Measurements from ENCODE around the gene AQP1. TPM values are rescaled to one million over a fixed set of nuclear protein-coding genes. Genes with fewer than 3 reads are reported as not detected.

Gene AQP1
- polyA plus RNA-seq, 4 donors = 39.4 to 221 (median 159) TPM

DNA sequence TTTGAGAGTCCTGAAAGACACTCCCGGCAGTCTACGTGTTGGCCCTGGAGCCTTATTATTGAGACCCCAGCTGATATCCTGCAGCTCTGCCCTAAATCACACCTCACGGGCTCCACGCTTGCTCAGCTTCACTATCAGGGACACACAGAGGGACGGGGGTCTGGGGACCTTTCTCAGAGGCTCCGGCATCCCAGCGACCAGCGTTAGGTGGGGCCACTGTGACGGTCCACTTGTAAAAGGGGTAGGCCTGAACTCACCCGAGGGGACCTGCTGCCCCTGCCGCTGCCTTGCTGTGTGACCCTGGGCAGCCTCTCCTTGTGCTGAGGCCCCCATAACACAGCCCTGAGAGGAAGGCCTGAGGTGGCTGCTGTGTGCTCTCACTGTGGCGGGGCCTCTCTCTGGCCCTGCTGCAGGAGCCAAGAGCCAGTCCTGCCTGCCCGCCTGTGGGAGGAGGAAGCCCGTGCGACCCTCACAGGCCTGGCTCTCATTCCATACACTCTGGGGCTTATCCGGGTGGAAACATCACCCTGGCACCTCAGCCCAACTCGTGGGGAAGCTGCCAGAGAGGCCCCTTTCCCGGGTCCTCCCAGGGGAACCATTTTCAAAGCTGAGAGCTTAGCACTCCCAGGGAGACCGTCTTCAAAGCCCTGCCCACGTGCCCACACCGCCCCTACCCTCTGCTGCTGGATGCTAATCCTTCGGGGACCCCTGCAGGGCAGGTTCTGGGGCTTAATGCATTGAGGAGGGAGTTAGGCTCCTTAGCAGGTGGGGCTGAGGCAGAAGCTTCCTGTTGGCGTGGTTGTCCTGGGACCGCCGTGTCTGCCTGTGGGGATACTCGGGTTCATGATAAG is 21.7 kb downstream of the AQP1 start:
- DNase-seq (ENCODE audit: low read depth in 4 of 4, low spot score in 3 of 4) = no peak

DNA sequence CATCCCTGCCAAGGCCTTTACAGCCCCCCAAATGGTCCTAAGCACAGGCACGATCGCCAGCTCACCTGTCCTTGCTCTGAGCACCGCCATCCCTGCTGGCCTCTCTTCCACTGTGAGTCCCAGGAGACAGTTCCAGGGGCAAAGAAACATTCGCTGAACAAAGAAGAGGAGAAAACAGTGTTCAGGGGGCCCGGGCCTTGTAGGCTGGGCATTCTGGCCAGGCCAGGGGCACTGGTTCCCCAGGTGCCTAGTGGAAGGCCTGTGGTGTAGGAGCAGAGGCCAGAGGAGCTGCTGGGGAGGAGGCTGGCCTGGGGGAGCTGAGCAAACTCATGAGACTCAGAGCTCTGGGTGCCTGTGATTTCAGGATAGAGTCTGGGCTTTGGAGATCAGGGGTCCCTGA is 22.6 kb downstream of the AQP1 start:
- no peak for DNase-seq (ENCODE audit: low read depth in 4 of 4, low spot score in 3 of 4)

DNA sequence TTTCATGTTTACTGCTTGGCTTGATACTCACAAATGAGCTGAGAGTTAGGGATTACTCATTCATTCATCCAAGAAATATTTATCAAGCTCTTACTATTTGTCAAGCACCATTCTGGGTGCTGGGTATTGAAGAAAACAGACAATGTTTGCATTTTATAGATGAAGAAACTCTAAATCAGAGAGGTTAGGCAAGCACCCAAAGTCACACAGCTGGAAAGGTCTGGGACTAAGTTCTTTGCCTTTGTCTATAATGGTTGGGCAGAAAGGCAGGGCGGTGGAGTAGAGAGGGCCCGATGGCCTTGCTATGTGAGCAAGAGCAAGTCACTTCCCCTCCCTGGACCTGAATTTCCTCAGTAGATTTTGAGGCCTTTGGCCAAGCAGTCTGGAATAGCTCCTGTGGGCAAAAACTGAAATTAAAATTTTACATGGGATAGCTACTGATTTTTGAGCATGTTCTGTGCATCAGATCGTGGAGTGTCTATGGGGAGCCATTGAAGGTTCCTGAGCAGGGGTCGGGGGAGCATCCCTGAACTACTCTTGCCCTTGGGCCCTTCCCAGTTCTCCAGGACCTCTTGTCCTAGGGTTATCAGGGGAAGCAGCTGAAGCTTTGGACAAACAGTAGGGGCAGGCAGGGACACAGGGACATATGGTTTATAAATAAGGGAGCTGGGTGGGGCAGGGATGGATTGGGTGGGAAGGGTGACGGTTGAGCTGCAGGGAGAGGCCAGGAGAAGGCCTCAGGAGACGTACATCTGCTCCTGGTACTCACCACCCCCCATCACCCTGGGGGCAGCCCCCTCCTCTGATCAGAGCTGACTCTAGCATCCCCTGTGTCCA is 23.3 kb downstream of the AQP1 start:
- no peak for DNase-seq (ENCODE audit: low read depth in 4 of 4, low spot score in 3 of 4)

- DNase-seq (ENCODE audit: low read depth in 4 of 4, low spot score in 3 of 4) = no peak
Observed at GRCh38 chr7:30935569-30935877, 23.9 kb downstream of the AQP1 start.

- DNase-seq (ENCODE audit: low read depth in 4 of 4, low spot score in 3 of 4) = no peak
Observed at GRCh38 chr7:30936650-30937245, 25.1 kb downstream of the AQP1 start.

DNA sequence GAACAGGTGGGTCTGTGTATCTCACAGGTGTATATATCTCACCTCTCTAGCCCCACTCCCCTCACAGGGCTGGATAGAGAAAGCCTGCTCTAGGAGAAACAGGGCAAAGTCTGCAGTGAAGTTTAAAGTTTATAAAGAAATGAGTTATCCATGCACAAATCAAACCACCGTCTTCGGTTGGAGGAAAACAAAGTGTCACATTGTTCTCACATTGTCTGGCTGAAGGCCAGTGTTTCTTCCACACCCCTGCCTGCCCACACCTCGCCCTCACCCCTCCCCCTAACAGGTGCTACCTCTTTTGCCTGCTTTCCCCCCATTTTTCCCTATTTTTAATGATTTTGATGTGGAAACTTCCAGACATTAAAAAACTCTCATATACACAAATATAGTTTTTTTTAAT is 25.8 kb downstream of the AQP1 start:
- DNase-seq (ENCODE audit: low read depth in 4 of 4, low spot score in 3 of 4) = no peak

DNA sequence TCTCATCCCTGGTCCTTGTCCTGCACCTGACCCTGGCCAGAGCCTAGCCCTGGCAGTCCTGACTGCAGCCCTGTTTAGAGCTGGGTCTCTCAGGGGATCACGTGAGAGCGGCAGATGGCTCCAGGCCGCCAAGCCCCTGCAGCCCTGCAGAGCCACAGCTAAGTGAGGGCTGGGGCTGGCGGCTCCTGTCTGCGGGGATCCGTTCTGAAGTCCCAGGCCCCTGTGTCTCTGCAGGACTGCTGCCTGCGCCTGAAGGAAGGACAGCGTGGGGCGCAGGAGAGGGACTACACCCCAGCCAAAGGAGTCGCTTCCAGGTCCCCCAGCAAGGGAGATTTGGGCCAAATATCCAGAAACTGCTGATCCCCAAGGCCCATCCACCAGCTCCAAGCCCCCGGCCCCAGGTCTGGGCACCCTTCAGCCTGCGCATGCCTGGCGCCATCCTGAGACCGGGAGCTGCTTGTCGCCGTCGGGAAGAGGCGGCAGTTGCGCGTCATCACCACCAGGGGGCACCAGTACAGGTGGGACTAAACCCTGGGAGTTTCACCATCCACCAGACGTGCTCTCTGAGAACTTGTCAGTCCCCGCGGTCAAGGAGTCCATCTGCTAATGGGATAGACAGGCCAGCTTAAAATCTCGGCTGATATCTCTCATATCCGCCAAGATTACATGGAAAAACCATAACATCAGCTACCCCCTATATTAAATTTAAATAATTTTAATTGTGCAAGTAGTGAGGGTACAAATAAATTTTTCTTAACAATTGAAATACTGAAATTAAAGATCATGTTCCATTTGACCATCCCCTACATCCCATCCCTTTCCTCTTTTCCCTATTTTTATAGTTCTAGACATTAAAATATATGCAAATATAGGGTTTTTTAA is 27.0 kb downstream of the AQP1 start:
- DNase-seq (ENCODE audit: low read depth in 4 of 4, low spot score in 3 of 4) = peak; percentile 41 to 59 (median 54)

- DNase-seq (ENCODE audit: low read depth in 4 of 4, low spot score in 3 of 4) = no peak
Observed at GRCh38 chr7:30941582-30942323, 30.1 kb downstream of the AQP1 start.

DNA sequence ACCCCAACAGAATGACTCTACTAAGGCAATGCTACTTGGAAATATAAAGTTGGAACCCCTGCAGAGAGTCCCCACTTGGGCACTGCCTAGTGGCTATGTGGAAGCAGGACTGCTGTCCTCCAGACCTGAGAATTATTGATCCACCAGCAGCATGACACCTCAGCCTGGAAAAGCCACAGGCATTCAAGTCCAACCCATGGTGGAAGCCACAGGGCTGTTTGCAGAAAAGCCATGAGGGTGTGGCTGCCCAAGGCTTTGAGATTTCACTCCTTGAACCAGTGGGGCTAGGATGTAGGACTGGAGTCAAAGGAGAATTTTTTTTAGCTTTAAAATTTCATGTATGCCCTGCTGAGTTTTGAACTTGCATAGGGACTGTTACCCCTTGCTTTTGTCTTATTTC is 38.5 kb downstream of the AQP1 start:
- DNase-seq (ENCODE audit: low read depth in 4 of 4, low spot score in 3 of 4) = no peak

DNA sequence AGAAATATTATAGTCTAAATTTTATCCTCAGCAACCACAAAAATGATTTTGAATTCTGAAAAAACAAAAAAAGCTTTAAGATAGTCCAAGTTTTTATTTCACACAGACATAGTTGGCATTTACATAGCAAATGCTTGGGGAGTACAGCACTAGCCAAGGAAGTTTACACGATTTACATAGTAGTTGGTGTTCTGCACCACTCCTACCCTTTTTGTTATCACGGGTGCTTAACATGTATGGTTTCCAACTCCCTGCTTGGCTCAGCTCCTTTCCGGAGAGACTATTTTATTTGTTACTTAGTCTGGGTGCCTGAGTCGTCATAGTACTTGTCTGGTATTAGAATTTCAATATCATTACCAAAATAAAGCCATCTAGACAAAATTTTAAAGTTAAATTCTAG is 43.3 kb downstream of the AQP1 start:
- DNase-seq (ENCODE audit: low read depth in 4 of 4, low spot score in 3 of 4) = no peak

DNA sequence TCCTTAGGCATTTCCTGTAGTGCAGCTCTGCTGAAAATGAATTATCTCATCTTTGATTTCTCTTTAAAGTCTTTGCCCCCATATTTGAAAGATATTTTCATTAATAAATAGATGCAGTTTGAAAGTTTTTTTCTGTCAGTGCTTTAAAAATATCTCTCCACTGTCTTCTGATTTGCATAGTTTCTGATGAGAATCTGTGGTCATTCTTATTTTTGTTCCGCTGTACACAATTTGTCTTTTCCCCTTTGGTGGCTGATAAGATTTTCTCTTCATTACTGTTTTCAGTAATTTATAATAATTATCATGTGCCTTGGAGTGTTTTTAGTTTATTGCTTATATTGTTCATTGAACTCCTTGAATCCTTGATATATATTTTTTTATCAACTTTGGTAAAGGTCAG is 45.1 kb downstream of the AQP1 start:
- no peak for DNase-seq (ENCODE audit: low read depth in 4 of 4, low spot score in 3 of 4)

GRCh38 chr7:30963842-30964241 is 52.2 kb downstream of the AQP1 start, which contains the start of gene GHRHR:
GHRHR (plus strand) TSS chr7:30963953; CDS start chr7:30964069, 116 bp downstream.
- DNase-seq (ENCODE audit: low read depth in 4 of 4, low spot score in 3 of 4) = no peak

- no peak for DNase-seq (ENCODE audit: low read depth in 4 of 4, low spot score in 3 of 4)
Observed at GRCh38 chr7:30965372-30965771, 53.7 kb downstream of the AQP1 start.

DNA sequence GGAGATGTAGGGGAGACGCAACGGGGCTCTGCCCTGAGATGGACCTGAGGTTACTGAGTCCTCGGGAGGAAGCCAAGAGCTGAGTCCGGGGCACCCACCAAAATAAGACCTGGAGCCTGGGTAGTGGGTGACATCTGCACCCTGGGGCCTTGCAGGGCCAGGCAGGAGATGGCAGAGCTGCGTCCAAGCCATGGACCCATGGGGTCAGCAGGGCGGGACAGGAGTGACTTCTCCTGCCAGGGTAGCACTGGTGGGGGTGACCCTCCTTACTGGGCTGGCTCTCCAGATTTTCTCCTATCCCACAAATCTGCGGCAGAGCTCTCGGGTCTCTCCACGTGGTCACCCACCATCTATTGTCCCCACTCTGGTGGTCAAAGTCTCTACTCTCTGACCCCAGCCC is 54.2 kb downstream of the AQP1 start:
- DNase-seq (ENCODE audit: low read depth in 4 of 4, low spot score in 3 of 4) = no peak

GRCh38 chr7:30968294-30968693 is 56.6 kb downstream of the AQP1 start:
- DNase-seq (ENCODE audit: low read depth in 4 of 4, low spot score in 3 of 4) = no peak

DNA sequence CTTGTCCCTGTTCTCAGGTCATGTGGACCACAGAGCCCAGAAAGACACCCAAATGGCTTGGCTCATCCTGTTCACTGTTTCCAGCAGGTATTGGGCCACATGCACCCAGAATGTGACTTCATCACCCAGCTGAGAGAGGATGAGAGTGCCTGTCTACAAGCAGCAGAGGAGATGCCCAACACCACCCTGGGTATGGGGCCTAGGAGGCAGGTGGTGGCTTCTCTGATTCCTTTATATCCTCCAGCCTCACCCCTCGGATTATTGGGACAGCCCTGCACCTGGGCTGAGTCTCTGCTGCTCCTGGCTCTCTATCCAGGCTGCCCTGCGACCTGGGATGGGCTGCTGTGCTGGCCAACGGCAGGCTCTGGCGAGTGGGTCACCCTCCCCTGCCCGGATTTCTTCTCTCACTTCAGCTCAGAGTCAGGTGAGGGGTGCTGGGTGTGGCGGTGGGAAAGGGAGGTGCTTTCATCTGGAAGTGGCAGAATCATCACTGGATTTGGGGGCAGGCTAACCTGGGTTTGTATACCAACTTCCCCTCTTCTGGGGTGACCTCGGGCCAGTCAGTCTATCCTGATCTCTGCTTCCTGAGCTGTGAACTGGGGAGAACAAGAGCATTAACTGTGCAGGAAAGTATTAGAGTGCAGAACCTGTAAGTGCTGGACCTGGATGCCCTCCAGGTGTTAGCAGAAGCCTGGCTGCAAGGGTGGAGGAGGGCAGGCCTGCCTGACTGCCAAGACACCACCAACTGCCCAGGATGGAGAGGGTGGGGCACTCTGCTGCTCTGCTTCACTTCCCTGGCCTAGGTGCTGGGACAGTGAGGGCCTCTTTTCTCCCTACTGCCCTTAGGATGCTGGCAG is 57.3 kb downstream of the AQP1 start:
- DNase-seq (ENCODE audit: low read depth in 4 of 4, low spot score in 3 of 4) = no peak

GRCh38 chr7:30969604-30969970 is 57.9 kb downstream of the AQP1 start:
- no peak for DNase-seq (ENCODE audit: low read depth in 4 of 4, low spot score in 3 of 4)

DNA sequence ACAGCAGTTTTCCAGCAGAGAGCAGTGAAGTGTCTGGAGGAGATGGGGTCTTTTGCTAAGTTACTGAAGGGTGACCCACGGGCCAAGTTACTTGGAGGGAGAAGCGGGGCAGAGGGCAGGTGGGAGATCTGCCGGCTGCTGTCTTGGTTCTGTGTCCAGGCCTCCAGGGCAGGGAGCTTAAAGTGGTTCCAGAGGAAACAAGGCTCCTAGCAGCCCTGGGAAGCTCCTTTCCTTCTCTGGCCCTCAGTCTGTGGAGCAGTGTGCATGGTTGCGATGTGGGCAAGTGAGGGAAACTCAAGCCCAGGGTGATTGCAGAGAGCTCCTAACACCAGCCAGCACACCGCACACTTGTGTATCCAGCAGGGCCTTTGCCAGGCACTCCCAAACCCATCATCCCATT is 58.4 kb downstream of the AQP1 start:
- no peak for DNase-seq (ENCODE audit: low read depth in 4 of 4, low spot score in 3 of 4)

DNA sequence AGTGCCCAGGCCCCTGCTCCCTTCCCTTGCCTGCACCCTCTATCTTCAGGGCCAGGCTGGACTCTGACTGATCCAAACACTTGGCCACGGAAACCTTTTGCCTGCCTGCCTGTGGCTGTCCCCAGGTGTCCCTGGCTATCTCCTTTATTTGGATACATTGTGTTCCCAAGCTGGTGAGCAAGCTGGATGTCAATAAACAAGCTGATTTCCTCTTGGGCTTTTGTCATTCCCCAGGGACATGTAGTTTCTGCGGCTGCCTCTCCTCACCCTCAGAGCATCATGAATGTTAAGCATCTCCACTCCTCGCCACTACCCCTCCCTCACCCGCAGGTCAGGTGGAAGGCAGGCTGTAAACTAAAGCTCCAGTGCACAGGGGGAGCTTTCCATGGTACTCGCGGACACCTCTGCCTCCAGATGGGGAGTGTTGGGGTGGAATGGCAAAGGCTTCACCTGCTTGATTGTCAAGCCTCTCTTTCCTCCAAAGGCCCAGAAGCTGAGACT is 59.0 kb downstream of the AQP1 start:
- peak in 1 of 4 donors; percentile 12 for DNase-seq (ENCODE audit: low read depth in 4 of 4, low spot score in 3 of 4)

All from left renal pelvis (tissue), 4 donors.